Calu3 (cell line): Measurements from ENCODE around the gene UTRN. TPM values are rescaled to one million over a fixed set of nuclear protein-coding genes. Genes with fewer than 3 reads are reported as not detected.

Experiments
- BruUV-seq: library from RNA; stranded (reverse); fragments of 400-500 nt; replicated peaks from 2 replicates; lab custom pipeline; 2021; lab: Mats Ljungman, UMichigan
- CTCF ChIA-PET: fragments of 300-600 bp; sonication (Branson Sonifier 250); formaldehyde crosslinking; loops from one replicate; lab custom pipeline; 2022; ENCODE audit warnings: antibody characterized with exemption; lab: Charles Lee
- DNase-seq: peaks from one replicate; pipeline ENCODE4 v3.0.0; 2022
- H3K27ac Mint-ChIP-seq: one replicate; pipeline ENCODE4 v1.8.0; 2022; ENCODE audit warnings: mixed read lengths; ENCODE audit not compliant: unreplicated experiment
- H3K27me3 Mint-ChIP-seq: one replicate; pipeline ENCODE4 v1.8.0; 2022; ENCODE audit warnings: mixed read lengths; ENCODE audit not compliant: unreplicated experiment
- H3K36me3 Mint-ChIP-seq: one replicate; pipeline ENCODE4 v1.8.0; 2022; ENCODE audit warnings: mild to moderate bottlenecking, moderate library complexity, mixed read lengths; ENCODE audit not compliant: insufficient read depth, unreplicated experiment
- H3K4me1 Mint-ChIP-seq: one replicate; pipeline ENCODE4 v1.8.0; 2022; ENCODE audit warnings: mild to moderate bottlenecking, low read depth, mixed read lengths; ENCODE audit not compliant: unreplicated experiment
- H3K4me3 Mint-ChIP-seq: one replicate; pipeline ENCODE4 v1.8.0; 2022; ENCODE audit warnings: mild to moderate bottlenecking, low read depth, moderate library complexity, mixed read lengths; ENCODE audit not compliant: unreplicated experiment
- H3K9me3 Mint-ChIP-seq: one replicate; pipeline ENCODE4 v1.8.0; 2022; ENCODE audit warnings: low read depth, mixed read lengths; ENCODE audit not compliant: unreplicated experiment
- CTCF ChIP-seq: fragments of 200-600 bp; IDR thresholded peaks from one replicate; pipeline ENCODE4 v1.8.0; 2022; ENCODE audit warnings: antibody characterized with exemption; ENCODE audit not compliant: unreplicated experiment
- intact Hi-C: fragments of 100-400 bp; cut with micrococcal nuclease; formaldehyde crosslinking; loops from one replicate; pipeline ENCODE4 v1.10.0; 2022; ENCODE audit not compliant: unreplicated experiment
- total RNA-seq: library from RNA; stranded (reverse); gene quantifications from 2 replicates; pipeline ENCODE4 v1.2.3, GENCODE V29; 2022

UTRN gene
- total RNA-seq, 1 experiment from 2014 or later = 109 TPM

- CTCF ChIA-PET = interaction anchor here (0.7 to 0.8 kb wide), 2 partner anchors 10 to 99 kb away, joined by 3 read pairs; no protein-coding TSS in a partner anchor
- peaks cover 4% of the 10 kb centered on the region for H3K36me3 Mint-ChIP-seq
- no peaks in the 10 kb centered on the region for H3K27me3 Mint-ChIP-seq
- H3K9me3 Mint-ChIP-seq = no peaks in the 10 kb centered on the region
- H3K4me3 Mint-ChIP-seq = peak overlapping the region; percentile 28
- no TSS peak for BruUV-seq
- peak overlapping the region; percentile 88 for H3K27ac Mint-ChIP-seq
- H3K4me1 Mint-ChIP-seq = peaks cover 37% of the 10 kb centered on the region
- no peak for DNase-seq
- intact Hi-C loops = no loop called here
- TF ChIP-seq CTCF = no peak
Observed at GRCh38 chr6:144315981-144316861, 31.1 kb downstream of the UTRN start.

- Mint-ChIP-seq H3K27ac (peak overlapping the region; percentile 88), H3K4me3 (peak overlapping the region; percentile 28), H3K36me3 (peaks cover 4% of the 10 kb centered on the region), H3K9me3 (no peaks in the 10 kb centered on the region), H3K4me1 (peaks cover 37% of the 10 kb centered on the region), H3K27me3 (no peaks in the 10 kb centered on the region)
- no TSS peak for BruUV-seq
- intact Hi-C loops = no loop called here
- no peak for DNase-seq
- CTCF ChIA-PET = no interaction called here
- TF ChIP-seq CTCF = no peak
Observed at GRCh38 chr6:144316862-144317195, 31.7 kb downstream of the UTRN start.

- intact Hi-C loops = no loop called here
- peaks cover 34% of the 10 kb centered on the region for H3K4me1 Mint-ChIP-seq
- H3K36me3 Mint-ChIP-seq = peaks cover 4% of the 10 kb centered on the region
- H3K27ac Mint-ChIP-seq = no peak overlapping the region
- H3K4me3 Mint-ChIP-seq = no peak overlapping the region
- no TSS peak for BruUV-seq
- H3K9me3 Mint-ChIP-seq = no peaks in the 10 kb centered on the region
- CTCF ChIA-PET = no interaction called here
- no peaks in the 10 kb centered on the region for H3K27me3 Mint-ChIP-seq
- no peak for TF ChIP-seq CTCF
- no peak for DNase-seq
Observed at GRCh38 chr6:144317736-144318135, 32.6 kb downstream of the UTRN start.

- BruUV-seq = no TSS peak
- H3K9me3 Mint-ChIP-seq = no peaks in the 10 kb centered on the region
- no peak overlapping the region for H3K27ac Mint-ChIP-seq
- CTCF ChIA-PET = no interaction called here
- no peak overlapping the region for H3K4me3 Mint-ChIP-seq
- H3K36me3 Mint-ChIP-seq = peaks cover 4% of the 10 kb centered on the region
- no peak for DNase-seq
- intact Hi-C loops = no loop called here
- H3K27me3 Mint-ChIP-seq = no peaks in the 10 kb centered on the region
- TF ChIP-seq CTCF = no peak
- H3K4me1 Mint-ChIP-seq = peaks cover 36% of the 10 kb centered on the region
Observed at GRCh38 chr6:144319211-144319610, 34.1 kb downstream of the UTRN start.
